ENCODE measurements around the gene PRDM16. TPM values are rescaled to one million over a fixed set of nuclear protein-coding genes. Genes with fewer than 3 reads are reported as not detected.

The PRDM16 gene
- total RNA-seq, 1 donor from 2014 or later = 0.43 TPM

DNA sequence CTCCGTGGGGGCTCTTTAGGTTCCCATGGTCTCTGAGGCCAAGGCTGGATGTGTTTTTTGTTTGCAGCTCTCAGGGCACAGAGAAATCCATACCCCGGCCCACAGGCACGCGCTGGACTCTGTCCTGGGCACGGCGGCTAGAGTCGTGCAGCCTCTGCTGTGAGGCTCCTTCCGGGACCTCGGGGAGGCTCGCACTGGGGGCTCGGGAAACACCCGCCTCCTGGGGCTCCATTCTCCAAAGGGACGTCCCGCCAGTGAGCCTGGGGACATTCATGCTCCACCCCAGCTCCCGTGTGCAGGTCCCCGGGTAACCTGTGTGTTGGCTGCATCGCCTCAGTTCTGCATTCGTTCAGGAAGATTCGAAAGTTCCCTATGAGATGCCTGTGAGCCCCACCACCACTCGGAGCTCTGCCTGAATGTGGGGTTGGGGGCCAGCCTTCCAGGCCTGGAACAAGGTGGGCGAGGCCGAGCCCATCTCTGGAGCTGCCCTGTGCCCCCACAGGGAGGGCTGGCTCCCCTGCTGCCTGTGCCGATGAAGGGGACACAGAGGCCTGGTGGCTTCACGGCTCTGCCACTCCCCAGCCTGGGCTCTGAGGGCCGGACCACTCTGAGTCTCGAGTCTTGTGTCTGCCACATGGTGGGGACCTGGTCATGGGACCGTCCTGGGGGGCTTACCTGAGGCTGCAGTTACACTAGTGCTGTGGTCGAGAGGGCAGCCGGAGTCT, 203.5 kb downstream of the PRDM16 start:
- Histone ChIP-seq H3K79me2 (ENCODE audit: insufficient read depth, low read length) (no peaks in the 10 kb centered on the region), H3K9me3 (ENCODE audit: insufficient read depth, low read depth, low read length) (no peaks in the 10 kb centered on the region), H4K20me1 (ENCODE audit: insufficient read depth, low read length) (peaks cover 30% of the 10 kb centered on the region), H3K9ac (ENCODE audit: low read length) (no peak overlapping the region), H3K4me3 (ENCODE audit: insufficient read depth, low read depth, low read length) (no peak overlapping the region), H3K4me1 (ENCODE audit: insufficient read depth, low read length) (peaks cover 15% of the 10 kb centered on the region), H3K27ac (ENCODE audit: low read depth, low read length) (no peak overlapping the region), H3K4me2 (ENCODE audit: low read length) (no peak overlapping the region), H3K27me3 (ENCODE audit: insufficient read depth, low read length) (peaks cover 5% of the 10 kb centered on the region), H2AFZ (ENCODE audit: low read depth, low read length) (no peak overlapping the region), H3K36me3 (ENCODE audit: insufficient read depth, low read length) (no peaks in the 10 kb centered on the region)
- H3K27ac Mint-ChIP-seq (ENCODE audit: unreplicated experiment) = no peak overlapping the region
- H3K4me3 Mint-ChIP-seq (ENCODE audit: unreplicated experiment) = no peak overlapping the region
- H3K9me3 Mint-ChIP-seq (ENCODE audit: unreplicated experiment) = no peaks in the 10 kb centered on the region
- DNase-seq (ENCODE audit: low read depth) (no peak), FAIRE-seq (no peak)
- H3K4me1 Mint-ChIP-seq (ENCODE audit: low read depth, unreplicated experiment) = no peaks in the 10 kb centered on the region
- H3K27me3 Mint-ChIP-seq (ENCODE audit: low read depth, unreplicated experiment) = peaks cover 73% of the 10 kb centered on the region
- no peaks in the 10 kb centered on the region for H3K36me3 Mint-ChIP-seq (ENCODE audit: low read depth, unreplicated experiment)
- no peak for TF ChIP-seq EZH2 (IDR thresholded peaks at IDR 0.05; ENCODE audit: insufficient read depth, low read length)
- TF ChIP-seq, protein P1, sequence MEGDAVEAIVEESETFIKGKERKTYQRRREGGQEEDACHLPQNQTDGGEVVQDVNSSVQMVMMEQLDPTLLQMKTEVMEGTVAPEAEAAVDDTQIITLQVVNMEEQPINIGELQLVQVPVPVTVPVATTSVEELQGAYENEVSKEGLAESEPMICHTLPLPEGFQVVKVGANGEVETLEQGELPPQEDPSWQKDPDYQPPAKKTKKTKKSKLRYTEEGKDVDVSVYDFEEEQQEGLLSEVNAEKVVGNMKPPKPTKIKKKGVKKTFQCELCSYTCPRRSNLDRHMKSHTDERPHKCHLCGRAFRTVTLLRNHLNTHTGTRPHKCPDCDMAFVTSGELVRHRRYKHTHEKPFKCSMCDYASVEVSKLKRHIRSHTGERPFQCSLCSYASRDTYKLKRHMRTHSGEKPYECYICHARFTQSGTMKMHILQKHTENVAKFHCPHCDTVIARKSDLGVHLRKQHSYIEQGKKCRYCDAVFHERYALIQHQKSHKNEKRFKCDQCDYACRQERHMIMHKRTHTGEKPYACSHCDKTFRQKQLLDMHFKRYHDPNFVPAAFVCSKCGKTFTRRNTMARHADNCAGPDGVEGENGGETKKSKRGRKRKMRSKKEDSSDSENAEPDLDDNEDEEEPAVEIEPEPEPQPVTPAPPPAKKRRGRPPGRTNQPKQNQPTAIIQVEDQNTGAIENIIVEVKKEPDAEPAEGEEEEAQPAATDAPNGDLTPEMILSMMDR (IDR thresholded peaks at IDR 0.05; ENCODE audit: insufficient read depth, low read depth, low read length) = no peak

DNA sequence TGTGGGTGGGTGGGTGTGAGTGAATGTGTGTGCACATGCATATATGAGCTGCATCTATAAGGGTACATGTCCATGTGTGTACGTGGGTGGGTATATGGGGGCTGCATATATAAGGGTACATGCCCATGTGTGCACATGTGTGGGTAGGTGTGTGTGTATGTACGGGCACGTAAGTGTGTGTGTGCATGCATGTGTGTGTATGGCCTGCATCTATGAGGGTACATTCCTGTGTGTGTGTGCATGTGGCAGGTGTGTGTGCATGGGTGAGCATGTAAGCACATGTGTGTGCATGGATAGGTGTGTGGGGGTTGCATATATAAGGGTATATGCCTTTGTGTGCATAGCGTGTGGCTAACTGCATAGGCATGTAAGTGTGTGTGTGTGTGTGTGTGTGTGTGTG, 204.4 kb downstream of the PRDM16 start:
- Histone ChIP-seq H3K4me2 (ENCODE audit: low read length) (no peak overlapping the region), H3K9ac (ENCODE audit: low read length) (no peak overlapping the region), H4K20me1 (ENCODE audit: insufficient read depth, low read length) (peaks cover 30% of the 10 kb centered on the region), H3K9me3 (ENCODE audit: insufficient read depth, low read depth, low read length) (no peaks in the 10 kb centered on the region), H3K79me2 (ENCODE audit: insufficient read depth, low read length) (no peaks in the 10 kb centered on the region), H3K36me3 (ENCODE audit: insufficient read depth, low read length) (no peaks in the 10 kb centered on the region), H3K4me1 (ENCODE audit: insufficient read depth, low read length) (peaks cover 15% of the 10 kb centered on the region), H3K27me3 (ENCODE audit: insufficient read depth, low read length) (peaks cover 5% of the 10 kb centered on the region), H3K4me3 (ENCODE audit: insufficient read depth, low read depth, low read length) (no peak overlapping the region), H3K27ac (ENCODE audit: low read depth, low read length) (no peak overlapping the region), H2AFZ (ENCODE audit: low read depth, low read length) (no peak overlapping the region)
- H3K4me3 Mint-ChIP-seq (ENCODE audit: unreplicated experiment) = peak overlapping the region; percentile 43
- FAIRE-seq (no peak), DNase-seq (ENCODE audit: low read depth) (no peak)
- no peaks in the 10 kb centered on the region for H3K9me3 Mint-ChIP-seq (ENCODE audit: unreplicated experiment)
- H3K36me3 Mint-ChIP-seq (ENCODE audit: low read depth, unreplicated experiment) = no peaks in the 10 kb centered on the region
- H3K4me1 Mint-ChIP-seq (ENCODE audit: low read depth, unreplicated experiment) = no peaks in the 10 kb centered on the region
- no peak for TF ChIP-seq EZH2 (IDR thresholded peaks at IDR 0.05; ENCODE audit: insufficient read depth, low read length)
- TF ChIP-seq, protein P1 (IDR thresholded peaks at IDR 0.05; ENCODE audit: insufficient read depth, low read depth, low read length) = no peak
- H3K27me3 Mint-ChIP-seq (ENCODE audit: low read depth, unreplicated experiment) = peaks cover 75% of the 10 kb centered on the region
- no peak overlapping the region for H3K27ac Mint-ChIP-seq (ENCODE audit: unreplicated experiment)

DNA sequence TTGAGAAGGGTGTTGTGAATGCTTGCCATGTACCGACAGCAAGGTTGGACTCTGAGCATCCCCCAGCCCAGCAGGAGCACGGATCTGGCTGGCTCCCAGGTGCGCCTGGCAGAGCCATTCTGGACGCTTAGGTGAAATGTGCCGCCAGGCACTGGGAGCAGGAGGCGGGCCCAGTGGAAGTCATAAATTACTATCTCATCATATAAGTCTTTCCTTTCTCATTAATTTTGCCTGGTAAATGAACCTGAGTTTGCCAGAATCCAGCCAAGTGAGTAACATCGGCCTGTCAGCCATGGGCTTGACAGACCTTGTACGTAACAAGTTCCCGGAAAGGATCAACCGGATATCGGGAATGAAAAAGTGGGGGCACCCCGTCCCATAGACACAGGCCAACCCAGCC, 206.0 kb downstream of the PRDM16 start:
- no peak for FAIRE-seq
- no peak overlapping the region for H3K27ac ChIP-seq (ENCODE audit: low read depth, low read length)

More for the DNA sequence above, 206.0 kb downstream of the PRDM16 start:
- H3K9ac ChIP-seq (ENCODE audit: low read length) = no peak overlapping the region
- no peaks in the 10 kb centered on the region for H3K36me3 Mint-ChIP-seq (ENCODE audit: low read depth, unreplicated experiment)
- H3K27me3 ChIP-seq (ENCODE audit: insufficient read depth, low read length) = peaks cover 4% of the 10 kb centered on the region
- H3K4me1 Mint-ChIP-seq (ENCODE audit: low read depth, unreplicated experiment) = no peaks in the 10 kb centered on the region
- TF ChIP-seq EZH2 (IDR thresholded peaks at IDR 0.05; ENCODE audit: insufficient read depth, low read length) = no peak
- TF ChIP-seq, protein P1 (IDR thresholded peaks at IDR 0.05; ENCODE audit: insufficient read depth, low read depth, low read length) = no peak
- peaks cover 15% of the 10 kb centered on the region for H3K4me1 ChIP-seq (ENCODE audit: insufficient read depth, low read length)
- no peak overlapping the region for H3K4me2 ChIP-seq (ENCODE audit: low read length)
- no peaks in the 10 kb centered on the region for H3K9me3 ChIP-seq (ENCODE audit: insufficient read depth, low read depth, low read length)
- H3K79me2 ChIP-seq (ENCODE audit: insufficient read depth, low read length) = no peaks in the 10 kb centered on the region
- no peaks in the 10 kb centered on the region for H3K9me3 Mint-ChIP-seq (ENCODE audit: unreplicated experiment)
- H4K20me1 ChIP-seq (ENCODE audit: insufficient read depth, low read length) = peaks cover 27% of the 10 kb centered on the region
- no peaks in the 10 kb centered on the region for H3K36me3 ChIP-seq (ENCODE audit: insufficient read depth, low read length)
- no peak overlapping the region for H3K27ac Mint-ChIP-seq (ENCODE audit: unreplicated experiment)
- H3K4me3 ChIP-seq (ENCODE audit: insufficient read depth, low read depth, low read length) = no peak overlapping the region
- no peak for DNase-seq (ENCODE audit: low read depth)
- H2AFZ ChIP-seq (ENCODE audit: low read depth, low read length) = no peak overlapping the region
- H3K4me3 Mint-ChIP-seq (ENCODE audit: unreplicated experiment) = no peak overlapping the region
- peaks cover 63% of the 10 kb centered on the region for H3K27me3 Mint-ChIP-seq (ENCODE audit: low read depth, unreplicated experiment)

Measured in astrocyte (in vitro differentiated cells and primary cell).